ENCODE measurements around the gene TSSK3. TPM values are rescaled to one million over a fixed set of nuclear protein-coding genes. Genes with fewer than 3 reads are reported as not detected.

TSSK3 gene, protein sequence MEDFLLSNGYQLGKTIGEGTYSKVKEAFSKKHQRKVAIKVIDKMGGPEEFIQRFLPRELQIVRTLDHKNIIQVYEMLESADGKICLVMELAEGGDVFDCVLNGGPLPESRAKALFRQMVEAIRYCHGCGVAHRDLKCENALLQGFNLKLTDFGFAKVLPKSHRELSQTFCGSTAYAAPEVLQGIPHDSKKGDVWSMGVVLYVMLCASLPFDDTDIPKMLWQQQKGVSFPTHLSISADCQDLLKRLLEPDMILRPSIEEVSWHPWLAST
- polyA plus RNA-seq (ENCODE audit: insufficient read length in 4 of 4): 1 to 10 TPM; 1.5 to 6.2 (median 2.6) TPM

DNA sequence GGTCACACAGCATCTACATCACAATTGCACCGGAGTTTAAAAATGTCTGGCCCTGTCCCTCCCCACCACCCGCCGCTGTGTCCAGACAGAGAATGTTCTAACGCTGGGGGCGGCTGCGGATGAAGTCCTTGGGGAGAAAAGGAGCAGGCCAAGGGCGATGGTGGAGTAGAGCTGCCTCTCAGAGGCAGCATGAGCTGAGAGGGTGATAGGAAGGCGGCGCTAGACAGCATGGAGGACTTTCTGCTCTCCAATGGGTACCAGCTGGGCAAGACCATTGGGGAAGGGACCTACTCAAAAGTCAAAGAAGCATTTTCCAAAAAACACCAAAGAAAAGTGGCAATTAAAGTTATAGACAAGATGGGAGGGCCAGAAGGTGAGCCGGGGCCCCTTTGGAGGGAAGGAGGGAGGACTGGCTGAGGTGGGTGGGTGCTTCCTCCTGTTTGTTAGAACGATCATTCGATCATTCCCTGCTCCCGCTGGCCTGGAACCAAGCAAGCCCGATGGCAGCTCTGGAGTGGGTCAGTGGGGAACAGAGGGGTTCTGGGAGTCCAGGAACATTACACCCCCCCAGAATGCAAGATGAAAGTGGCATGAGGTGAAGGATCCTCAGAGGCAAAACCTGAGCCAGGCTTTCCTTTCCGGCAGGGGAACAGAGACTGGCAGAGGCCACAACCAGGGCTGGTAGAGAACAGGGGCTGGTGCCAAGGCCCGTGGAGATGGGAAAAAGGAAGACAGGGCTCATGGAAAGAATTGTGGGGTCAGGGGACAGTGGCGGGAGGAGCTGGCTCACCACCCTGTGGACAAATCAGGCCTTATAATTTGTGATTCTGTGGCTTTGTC, at the start of gene TSSK3, which contains the start of gene FAM229A:
TSSK3 (plus strand) TSS at position 66 of the 840 bp plus-strand sequence; CDS start at position 229, 163 bp downstream.
FAM229A (minus strand) TSS at position 12 of the 840 bp plus-strand sequence. CDS start 394 bp downstream, outside the sequence.
- no peak for DNase-seq (ENCODE audit: low read depth in 4 of 4, low spot score in 3 of 4)

DNA sequence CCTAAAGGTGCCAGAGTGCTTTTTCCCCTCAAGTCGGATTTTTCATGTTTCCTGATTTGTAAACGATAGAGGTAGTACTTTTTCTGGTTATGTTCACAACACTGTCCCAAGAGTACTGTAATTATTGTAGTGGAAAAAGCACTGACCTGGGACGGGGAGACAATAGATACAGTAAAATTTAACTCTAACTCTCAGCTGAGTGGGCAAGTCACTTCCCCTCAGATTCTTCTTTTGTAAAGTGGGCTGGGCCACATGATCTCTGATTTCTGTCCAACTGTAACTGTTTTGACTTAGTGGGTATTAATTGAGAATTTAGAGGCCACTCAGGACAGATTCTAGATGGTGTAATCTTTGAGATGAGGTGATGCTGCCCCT, 45.4 kb upstream of the TSSK3 start:
- no peak for DNase-seq (ENCODE audit: low read depth in 4 of 4, low spot score in 3 of 4)

DNA sequence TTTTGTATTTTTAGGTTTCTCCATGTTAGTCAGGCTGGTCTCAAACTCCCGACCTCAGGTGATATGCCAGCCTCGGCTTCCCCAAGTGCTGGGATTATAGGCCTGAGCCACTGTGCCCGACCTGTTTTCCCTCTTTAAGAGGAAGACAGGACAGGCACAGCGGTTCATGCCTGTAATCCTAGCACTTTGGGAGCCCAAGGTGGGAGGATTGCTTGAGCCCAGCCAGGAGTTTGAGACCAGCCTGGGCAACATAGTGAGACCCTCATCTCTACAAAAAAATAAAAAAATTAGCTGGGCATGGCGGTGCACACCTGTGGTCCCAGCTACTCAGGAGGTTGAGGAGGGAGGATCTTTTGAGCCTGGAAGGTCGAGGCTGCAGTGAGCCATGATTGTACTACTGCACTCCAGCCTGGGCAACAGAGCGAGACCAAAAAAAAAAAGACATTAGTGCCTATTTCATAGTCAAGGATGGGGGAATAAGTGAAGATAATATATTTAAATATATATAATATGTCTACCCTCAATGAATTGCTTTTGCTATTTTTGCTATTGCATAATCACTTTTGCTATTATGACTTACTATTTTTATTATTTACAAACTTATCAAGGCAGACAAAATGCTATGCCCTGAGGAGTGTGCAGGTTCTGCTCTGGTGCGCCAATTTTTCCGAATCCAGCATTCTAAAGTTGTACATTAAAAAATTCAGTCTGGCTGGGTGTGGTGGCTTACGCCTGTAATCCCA, 44.0 kb upstream of the TSSK3 start:
- no peak for DNase-seq (ENCODE audit: low read depth in 4 of 4, low spot score in 3 of 4)

DNA sequence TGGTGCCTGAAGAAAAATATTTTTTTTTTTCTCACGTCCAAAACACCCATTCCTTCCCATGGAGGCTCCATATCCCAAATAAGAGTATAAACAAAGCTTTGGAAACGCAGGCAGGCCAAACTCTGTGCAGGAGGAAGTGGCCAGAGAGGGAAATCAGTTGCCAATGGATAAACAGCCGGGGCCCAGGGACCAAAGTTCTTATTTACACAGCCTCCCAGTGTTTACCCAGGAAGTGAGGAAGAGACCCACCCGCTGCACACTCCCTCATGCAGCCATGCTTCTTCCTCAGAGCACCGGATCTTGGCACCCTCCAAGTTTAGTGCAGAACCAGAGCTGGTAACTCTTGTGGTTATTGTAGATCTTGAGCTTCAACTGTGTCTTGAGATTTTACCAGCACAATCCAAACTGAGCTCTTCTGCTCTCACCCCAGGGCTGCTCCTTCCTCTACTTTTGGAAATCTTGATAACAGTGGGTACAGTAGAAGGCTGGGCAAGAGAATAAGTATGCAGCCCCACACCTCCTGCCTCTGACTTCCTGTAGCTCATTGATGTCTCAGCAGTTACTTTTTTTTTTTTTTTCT, 40.5 kb upstream of the TSSK3 start:
- DNase-seq (ENCODE audit: low read depth in 4 of 4, low spot score in 3 of 4): no peak

DNA sequence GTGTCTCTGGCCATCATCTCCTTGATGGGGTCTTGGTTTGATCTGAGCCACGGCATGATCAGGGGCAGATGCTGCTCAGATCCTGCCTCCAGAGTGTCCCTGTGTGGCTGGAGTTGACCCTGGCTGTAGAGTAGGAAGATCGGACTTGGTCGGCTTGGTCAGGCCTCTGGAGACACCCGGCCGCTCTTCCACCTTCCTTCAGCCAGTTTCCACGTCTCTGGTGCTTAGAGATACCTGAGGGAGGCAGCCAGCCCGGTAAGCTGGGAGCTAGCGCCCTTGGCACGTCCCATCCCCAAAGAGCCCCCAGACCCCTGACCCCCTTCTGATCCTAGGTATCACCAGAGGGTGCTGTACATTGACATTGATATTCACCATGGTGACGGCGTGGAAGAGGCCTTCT, 35.1 kb upstream of the TSSK3 start:
- DNase-seq (ENCODE audit: low read depth in 4 of 4, low spot score in 3 of 4): no peak

DNA sequence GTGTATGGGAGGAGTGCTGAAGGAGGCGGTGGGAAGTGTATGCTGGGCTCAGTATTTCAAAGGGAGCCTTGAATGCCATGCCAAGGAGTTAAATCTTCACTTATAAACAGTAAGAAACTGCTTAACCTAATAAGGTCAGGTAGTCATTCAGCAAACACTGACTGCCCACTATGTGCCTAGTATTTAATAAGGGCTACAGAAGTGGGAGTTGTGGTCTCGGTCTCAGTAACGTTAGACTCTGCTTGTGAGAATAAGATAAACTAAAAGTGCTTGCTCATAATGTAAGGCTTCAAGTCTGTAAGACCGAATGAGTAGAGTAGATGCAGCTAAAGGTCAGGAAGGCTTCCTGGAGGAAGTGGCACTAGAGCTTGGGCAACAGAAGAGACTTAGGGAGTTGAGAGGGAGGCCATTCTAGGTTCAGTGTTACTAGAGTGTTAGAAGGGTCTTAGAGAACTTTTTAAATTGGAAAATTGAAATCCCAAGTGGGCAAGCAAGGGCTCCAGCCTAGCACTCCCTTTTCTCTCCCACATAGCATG, 32.3 kb upstream of the TSSK3 start:
- no peak for DNase-seq (ENCODE audit: low read depth in 4 of 4, low spot score in 3 of 4)

DNA sequence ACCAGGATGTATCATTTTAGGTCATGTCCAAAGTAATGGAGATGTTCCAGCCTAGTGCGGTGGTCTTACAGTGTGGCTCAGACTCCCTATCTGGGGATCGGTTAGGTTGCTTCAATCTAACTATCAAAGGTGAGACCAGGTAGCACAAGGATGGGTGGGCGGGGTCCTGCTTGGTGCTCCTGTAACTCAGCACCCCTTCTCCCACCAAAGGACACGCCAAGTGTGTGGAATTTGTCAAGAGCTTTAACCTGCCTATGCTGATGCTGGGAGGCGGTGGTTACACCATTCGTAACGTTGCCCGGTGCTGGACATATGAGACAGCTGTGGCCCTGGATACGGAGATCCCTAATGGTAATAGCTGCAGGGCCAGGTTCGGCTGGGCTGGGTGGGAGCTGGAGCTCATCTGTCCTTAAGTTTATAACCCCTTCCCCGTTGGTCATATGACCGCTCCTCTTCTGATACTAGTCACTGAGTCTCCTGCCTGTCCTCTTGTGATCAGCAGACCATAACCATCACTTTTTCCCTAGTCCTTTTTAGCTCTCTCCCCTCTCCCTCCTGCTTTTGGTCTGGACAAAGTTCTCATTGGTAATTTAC, 31.7 kb upstream of the TSSK3 start:
- no peak for DNase-seq (ENCODE audit: low read depth in 4 of 4, low spot score in 3 of 4)

DNA sequence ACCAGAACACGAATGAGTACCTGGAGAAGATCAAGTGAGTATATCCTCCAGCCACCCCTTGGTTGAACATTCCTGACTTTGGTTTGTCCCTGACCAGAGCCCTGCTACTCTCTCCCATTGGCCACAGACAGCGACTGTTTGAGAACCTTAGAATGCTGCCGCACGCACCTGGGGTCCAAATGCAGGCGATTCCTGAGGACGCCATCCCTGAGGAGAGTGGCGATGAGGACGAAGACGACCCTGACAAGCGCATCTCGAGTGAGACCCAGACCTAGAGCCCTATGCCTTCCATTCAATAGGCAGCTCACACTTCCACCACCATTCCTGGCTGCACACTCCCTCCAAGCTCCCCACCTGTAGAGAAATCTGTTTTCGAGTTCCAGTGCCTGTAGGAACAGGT, 30.8 kb upstream of the TSSK3 start:
- DNase-seq (ENCODE audit: low read depth in 4 of 4, low spot score in 3 of 4): no peak

DNA sequence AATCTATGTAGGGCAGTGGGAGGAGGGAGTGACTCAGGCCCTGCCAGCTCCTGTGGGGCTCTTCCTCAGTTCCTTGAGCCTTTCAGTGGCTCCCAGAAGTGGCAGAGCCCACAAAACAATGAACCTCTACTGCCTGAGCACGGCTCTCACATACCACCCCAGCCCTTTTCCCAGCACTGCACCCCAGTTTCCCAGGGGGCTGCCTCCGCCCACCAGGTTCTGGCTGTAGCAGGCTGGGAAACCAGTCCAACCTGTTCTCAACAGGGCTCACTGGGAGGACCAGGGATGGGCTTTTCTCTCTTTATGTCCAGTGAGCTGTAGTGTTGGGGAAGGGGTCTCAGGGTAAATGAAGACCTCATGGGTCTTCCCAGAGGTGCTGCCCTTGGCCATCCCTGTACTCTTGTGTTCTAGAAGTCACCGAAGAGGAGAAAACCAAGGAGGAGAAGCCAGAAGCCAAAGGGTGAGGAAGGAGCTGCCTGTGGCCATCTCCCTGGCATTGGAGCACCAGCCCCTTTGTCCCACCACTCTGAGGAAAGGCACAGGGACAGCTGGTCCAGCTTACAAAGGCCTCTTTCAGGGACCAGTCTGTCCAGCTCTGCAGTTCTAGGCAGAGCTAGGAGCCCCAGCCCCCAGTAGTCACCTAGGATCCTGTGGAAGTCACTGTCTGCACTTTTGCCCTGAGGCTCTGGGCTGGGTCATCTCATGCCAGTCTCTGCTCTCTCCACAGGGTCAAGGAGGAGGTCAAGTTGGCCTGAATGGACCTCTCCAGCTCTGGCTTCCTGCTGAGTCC, 29.9 kb upstream of the TSSK3 start:
- no peak for DNase-seq (ENCODE audit: low read depth in 4 of 4, low spot score in 3 of 4)

DNA sequence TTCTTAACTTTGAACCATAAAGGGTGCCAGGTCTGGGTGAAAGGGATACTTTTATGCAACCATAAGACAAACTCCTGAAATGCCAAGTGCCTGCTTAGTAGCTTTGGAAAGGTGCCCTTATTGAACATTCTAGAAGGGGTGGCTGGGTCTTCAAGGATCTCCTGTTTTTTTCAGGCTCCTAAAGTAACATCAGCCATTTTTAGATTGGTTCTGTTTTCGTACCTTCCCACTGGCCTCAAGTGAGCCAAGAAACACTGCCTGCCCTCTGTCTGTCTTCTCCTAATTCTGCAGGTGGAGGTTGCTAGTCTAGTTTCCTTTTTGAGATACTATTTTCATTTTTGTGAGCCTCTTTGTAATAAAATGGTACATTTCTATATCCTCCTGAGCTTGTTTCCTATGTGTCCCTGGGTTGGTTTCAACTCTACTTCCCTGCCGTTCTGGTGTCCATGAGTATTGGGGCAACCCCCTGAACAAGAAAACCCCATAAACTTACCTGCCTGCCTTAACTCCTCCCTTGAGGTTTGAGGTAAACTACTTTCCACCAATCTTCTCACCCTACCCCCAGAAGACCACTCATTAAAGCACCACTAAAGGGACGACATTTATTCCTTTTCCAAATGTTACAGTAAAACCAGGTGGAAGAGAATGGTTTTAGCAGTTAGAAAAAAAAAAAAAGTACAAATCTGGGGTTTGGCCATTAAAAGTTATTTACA, 28.9 kb upstream of the TSSK3 start:
- no peak for DNase-seq (ENCODE audit: low read depth in 4 of 4, low spot score in 3 of 4)

DNA sequence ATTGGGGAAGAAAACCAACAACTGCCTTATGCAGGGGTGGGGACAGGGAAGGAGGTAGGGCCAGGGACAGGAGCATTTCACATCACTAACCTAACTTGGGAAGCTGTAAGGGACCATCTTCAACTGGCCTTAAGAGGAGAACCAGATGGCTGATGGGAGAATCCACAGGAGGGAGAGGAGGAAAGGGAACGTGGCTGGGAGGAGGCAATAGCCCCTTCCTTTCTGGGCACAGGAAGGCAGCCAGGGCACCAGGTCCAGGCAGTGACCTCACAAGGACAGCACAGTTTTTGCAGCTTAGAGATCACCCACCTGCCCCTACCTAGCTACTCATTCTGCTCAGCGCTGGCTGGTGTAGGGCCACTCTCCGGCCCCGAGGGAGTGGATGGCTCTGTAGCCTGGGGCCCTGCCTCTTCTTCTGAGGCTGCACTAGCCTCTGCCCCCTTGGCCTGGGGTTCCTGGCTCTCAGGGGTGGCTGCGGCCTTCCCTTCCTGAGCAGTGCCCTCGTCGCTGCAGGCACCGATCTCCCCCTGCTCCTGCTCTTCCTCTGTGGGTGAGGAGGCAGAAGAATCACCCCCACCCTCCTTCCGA, 28.0 kb upstream of the TSSK3 start:
- DNase-seq (ENCODE audit: low read depth in 4 of 4, low spot score in 3 of 4): no peak

DNA sequence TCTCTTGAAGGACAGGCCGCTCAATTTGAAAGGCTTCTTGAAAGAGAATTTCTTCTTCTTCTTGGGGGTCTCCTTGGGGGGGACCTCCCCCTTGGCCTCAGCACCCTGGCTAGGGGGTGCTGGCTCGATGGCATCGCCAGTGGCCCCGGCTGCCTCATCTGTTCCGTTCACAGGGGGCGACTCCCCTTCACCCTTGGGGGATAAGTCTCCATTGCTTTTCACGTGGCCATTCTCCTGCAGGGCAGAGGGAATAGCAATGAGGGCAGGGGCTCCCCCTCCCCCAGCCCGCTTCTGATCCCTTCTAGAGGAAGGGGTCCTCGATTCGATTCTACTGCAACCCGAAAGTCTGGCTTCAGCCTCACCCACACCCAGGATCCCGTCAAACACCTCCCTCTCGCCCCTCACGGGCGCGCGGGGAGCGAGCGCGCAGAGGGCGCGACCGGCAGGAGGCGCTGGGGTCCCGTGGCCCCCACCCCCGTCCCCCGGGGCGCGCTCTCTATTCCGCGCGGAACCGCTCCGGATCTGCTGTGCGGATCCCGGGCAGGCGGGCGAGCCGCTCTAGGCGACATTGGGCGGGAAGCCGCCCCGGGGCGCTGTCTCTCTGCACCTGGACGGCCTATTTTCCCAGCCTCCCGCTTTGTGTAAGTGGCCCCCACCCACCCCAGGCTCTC, 27.3 kb upstream of the TSSK3 start:
- no peak for DNase-seq (ENCODE audit: low read depth in 4 of 4, low spot score in 3 of 4)

DNA sequence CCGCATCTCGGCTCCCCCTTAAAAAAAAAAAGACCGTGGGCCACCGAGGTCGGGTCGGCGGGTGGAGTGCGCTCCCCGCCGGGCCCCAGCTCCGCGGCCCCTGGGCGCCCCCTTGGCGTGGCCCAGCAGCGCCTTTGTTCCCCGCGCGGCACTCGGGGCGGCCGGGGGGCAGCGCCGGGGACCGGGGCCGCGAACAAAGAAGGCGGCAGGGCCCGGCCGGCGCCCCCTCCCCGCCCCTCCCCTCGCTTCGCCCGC, 26.9 kb upstream of the TSSK3 start:
- DNase-seq (ENCODE audit: low read depth in 4 of 4, low spot score in 3 of 4): no peak

DNA sequence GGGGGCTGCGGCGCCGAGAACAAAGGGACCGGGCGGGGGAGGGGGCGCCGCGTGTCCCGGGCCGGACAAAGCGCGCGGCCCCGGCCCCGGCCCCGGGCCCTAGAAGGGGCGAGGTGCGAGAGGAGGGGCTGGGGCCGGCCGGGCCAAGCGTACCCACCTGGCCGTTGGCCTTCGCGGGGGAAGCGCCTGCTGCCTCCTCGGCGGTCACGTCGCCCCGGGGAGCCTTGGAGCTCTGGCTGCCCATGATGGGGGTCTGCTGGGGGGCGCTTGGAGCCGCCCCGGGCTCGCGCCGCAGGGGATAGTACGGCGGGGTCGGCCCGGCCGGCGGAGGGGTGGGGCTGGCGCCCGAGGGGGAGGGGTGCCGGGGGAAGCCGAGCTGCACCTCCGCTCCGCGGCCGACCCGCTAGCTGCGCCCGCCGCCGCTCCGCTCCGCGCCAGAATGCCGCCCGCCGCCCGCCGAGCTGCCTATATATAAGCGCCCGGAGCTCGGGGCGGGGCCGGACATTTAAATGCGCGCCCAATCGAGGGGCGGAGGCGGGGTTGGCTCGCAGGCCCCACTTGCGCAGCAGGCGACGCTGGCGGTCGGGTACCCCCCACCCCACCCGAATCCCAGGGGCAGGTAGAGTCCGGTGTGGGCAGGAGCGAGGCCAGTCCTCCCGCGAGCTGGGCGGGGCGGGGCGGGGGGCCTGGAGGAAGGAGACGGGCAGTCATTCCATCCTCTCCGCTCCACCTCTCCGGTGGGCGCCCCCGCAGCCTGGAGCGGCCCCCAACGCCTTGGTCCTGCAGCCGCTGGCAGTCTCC, 26.3 kb upstream of the TSSK3 start, which contains the start of gene MARCKSL1:
MARCKSL1 (minus strand) TSS at position 444 of the 801 bp plus-strand sequence; CDS start at position 244, 200 bp downstream.
- DNase-seq (ENCODE audit: low read depth in 4 of 4, low spot score in 3 of 4): peak in 3 of 4 donors; percentile 37 to 70 (median 63)

DNA sequence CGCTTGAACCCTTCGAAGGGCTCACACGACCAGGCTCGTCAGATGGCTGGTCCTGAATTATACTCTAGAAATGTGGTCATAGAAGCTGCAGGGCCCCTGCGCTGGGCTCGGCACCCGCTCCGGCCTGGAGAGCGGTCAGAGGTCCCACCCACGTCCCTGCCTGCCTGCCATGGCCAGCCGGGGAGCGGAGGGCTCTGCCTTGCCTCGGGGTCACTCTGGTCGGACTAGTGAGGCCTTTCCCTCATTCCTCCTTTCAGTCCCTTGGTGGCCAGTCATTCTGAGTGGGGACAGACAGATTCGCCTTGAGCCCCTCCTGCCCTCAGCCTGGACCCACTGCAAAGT, 25.8 kb upstream of the TSSK3 start:
- no peak for DNase-seq (ENCODE audit: low read depth in 4 of 4, low spot score in 3 of 4)

DNA sequence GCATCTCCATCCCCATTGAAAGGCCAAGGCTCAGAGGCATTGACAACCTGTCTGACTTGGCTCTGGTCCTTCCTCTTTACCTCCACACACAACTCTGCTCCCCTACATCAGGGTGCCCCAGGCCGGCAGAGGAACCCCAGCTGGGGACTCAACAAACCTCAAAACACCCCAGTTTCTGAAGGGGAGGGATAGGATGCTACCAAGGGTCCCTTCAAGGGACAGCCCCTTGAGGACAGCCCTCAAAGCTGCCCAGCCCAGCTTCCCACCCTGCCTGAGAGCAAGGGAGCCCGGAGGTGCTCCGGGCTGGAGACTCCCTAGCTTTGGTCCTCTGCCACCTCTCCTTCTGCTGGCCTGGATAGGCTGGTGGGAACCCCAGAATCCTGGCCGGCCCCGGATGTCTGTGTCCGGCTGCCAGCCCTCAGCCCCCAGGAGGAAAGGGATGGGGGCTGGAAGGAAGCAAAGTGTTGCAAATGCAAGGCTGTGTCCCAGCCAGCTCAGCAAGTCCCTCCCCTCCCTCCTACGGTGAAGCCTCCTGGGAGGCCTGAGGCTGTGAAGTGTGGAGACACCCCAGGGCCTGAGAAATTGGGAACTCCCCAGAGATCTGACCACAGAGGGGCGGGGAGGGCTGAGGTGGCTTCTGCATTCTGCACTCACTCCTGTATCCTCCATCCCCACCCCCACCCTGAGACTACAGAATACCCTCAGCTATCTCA, 25.2 kb upstream of the TSSK3 start:
- no peak for DNase-seq (ENCODE audit: low read depth in 4 of 4, low spot score in 3 of 4)
